ENCODE data around the gene KCNH3.

KCNH3 gene

GRCh38 chr12:49587174-49587908 lies 48.5 kb downstream of the KCNH3 start:
- TF ChIP-seq, protein P1, sequence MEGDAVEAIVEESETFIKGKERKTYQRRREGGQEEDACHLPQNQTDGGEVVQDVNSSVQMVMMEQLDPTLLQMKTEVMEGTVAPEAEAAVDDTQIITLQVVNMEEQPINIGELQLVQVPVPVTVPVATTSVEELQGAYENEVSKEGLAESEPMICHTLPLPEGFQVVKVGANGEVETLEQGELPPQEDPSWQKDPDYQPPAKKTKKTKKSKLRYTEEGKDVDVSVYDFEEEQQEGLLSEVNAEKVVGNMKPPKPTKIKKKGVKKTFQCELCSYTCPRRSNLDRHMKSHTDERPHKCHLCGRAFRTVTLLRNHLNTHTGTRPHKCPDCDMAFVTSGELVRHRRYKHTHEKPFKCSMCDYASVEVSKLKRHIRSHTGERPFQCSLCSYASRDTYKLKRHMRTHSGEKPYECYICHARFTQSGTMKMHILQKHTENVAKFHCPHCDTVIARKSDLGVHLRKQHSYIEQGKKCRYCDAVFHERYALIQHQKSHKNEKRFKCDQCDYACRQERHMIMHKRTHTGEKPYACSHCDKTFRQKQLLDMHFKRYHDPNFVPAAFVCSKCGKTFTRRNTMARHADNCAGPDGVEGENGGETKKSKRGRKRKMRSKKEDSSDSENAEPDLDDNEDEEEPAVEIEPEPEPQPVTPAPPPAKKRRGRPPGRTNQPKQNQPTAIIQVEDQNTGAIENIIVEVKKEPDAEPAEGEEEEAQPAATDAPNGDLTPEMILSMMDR (IDR thresholded peaks at IDR 0.05; ENCODE audit: control insufficient read depth, extremely low read depth, insufficient read depth) = no peak
- no peak overlapping the region for H3K4me3 ChIP-seq (ENCODE audit: low read depth, low read length)
- no peak for DNase-seq (ENCODE audit: low read depth)

- TF ChIP-seq, protein P1 (IDR thresholded peaks at IDR 0.05; ENCODE audit: control insufficient read depth, extremely low read depth, insufficient read depth) = no peak
- no peak overlapping the region for H3K4me3 ChIP-seq (ENCODE audit: low read depth, low read length)
- no peak for DNase-seq (ENCODE audit: low read depth)
These were observed 49.5 kb downstream of the KCNH3 start for GRCh38 chr12:49588281-49588680.

- TF ChIP-seq, protein P1 (IDR thresholded peaks at IDR 0.05; ENCODE audit: control insufficient read depth, extremely low read depth, insufficient read depth) = no peak
- no peak for DNase-seq (ENCODE audit: low read depth)
- no peak overlapping the region for H3K4me3 ChIP-seq (ENCODE audit: low read depth, low read length)
These were observed 50.1 kb downstream of the KCNH3 start for GRCh38 chr12:49588721-49589516.

- no peak for DNase-seq (ENCODE audit: low read depth)
These were observed 59.7 kb downstream of the KCNH3 start for GRCh38 chr12:49598527-49598926.

GRCh38 chr12:49599961-49600360 lies 61.1 kb downstream of the KCNH3 start:
- H3K4me3 ChIP-seq (ENCODE audit: low read depth, low read length) = no peak overlapping the region
- no peak for DNase-seq (ENCODE audit: low read depth)
- TF ChIP-seq, protein P1 (IDR thresholded peaks at IDR 0.05; ENCODE audit: control insufficient read depth, extremely low read depth, insufficient read depth) = no peak

More at GRCh38 chr12:49598527-49598926, 59.7 kb downstream of the KCNH3 start:
- TF ChIP-seq, protein P1 (IDR thresholded peaks at IDR 0.05; ENCODE audit: control insufficient read depth, extremely low read depth, insufficient read depth) = no peak
- H3K4me3 ChIP-seq (ENCODE audit: low read depth, low read length) = no peak overlapping the region

- H3K4me3 ChIP-seq (ENCODE audit: low read depth, low read length) = no peak overlapping the region
- TF ChIP-seq, protein P1 (IDR thresholded peaks at IDR 0.05; ENCODE audit: control insufficient read depth, extremely low read depth, insufficient read depth) = no peak
- no peak for DNase-seq (ENCODE audit: low read depth)
These were observed 64.9 kb downstream of the KCNH3 start for GRCh38 chr12:49603721-49604120.

Measured in LNCaP clone FGC (cell line).